Natural killer cell (primary cell): ENCODE measurements around the gene SLC30A2. TPM values are rescaled to one million over a fixed set of nuclear protein-coding genes. Genes with fewer than 3 reads are reported as not detected.

Source experiments
- ATAC-seq, 3 donors: fragments of 150-1000 bp in 2 of 3; fragments of 200-7000 bp in 1 of 3; cut with Tn5 transposase; 1 replicate in 1 of 3; 2 replicates in 2 of 3; pipeline ENCODE4 v1.10.0; 2021; ENCODE audit warnings: mild to moderate bottlenecking in 2 of 3, moderate library complexity in 2 of 3
- DNase-seq, 2 donors: peaks; one replicate each; pipeline versions ENCODE4 v3.0.0 to v3.0.0-alpha.2; 2013 to 2021; ENCODE audit warnings: mixed read lengths in 1 of 2
- H3K27ac ChIP-seq: one replicate; pipeline ENCODE4 v1.5.1; 2013; ENCODE audit warnings: mild to moderate bottlenecking, low read length
- H3K27me3 ChIP-seq: one replicate; pipeline ENCODE4 v1.6.1; 2013; ENCODE audit warnings: low read length; ENCODE audit not compliant: control insufficient read depth, insufficient read depth
- H3K36me3 ChIP-seq: one replicate; pipeline ENCODE4 v1.6.1; 2013; ENCODE audit warnings: low read length; ENCODE audit not compliant: control insufficient read depth, insufficient read depth
- H3K4me1 ChIP-seq: one replicate; pipeline ENCODE4 v1.6.1; 2013; ENCODE audit warnings: low read length; ENCODE audit not compliant: control insufficient read depth, insufficient read depth
- H3K4me3 ChIP-seq: one replicate; pipeline ENCODE4 v1.5.1; 2013; ENCODE audit warnings: low read length
- H3K9me3 ChIP-seq: one replicate; pipeline ENCODE4 v1.6.1; 2013; ENCODE audit warnings: low read length; ENCODE audit not compliant: control insufficient read depth, insufficient read depth
- H3K27ac Mint-ChIP-seq, 2 donors: one replicate each; pipeline ENCODE4 v1.8.0; 2022; ENCODE audit warnings: mild to moderate bottlenecking in 2 of 2, mixed read lengths in 2 of 2, moderate library complexity in 1 of 2
- H3K27me3 Mint-ChIP-seq, 2 donors: one replicate each; pipeline ENCODE4 v1.8.0; 2022; ENCODE audit warnings: low read depth in 2 of 2, mixed read lengths in 2 of 2
- H3K36me3 Mint-ChIP-seq: one replicate; pipeline ENCODE4 v1.8.0; 2022; ENCODE audit warnings: mixed read lengths
- H3K4me1 Mint-ChIP-seq, 2 donors: one replicate each; pipeline ENCODE4 v1.8.0; 2022; ENCODE audit warnings: mixed read lengths in 2 of 2
- H3K4me3 Mint-ChIP-seq: one replicate; pipeline ENCODE4 v1.8.0; 2022; ENCODE audit warnings: mild to moderate bottlenecking, moderate library complexity, mixed read lengths
- H3K9me3 Mint-ChIP-seq, 2 donors: one replicate each; pipeline ENCODE4 v1.8.0; 2022; ENCODE audit warnings: mixed read lengths in 2 of 2
- CTCF ChIP-seq: fragments of 200-600 bp; IDR thresholded peaks from one replicate; pipeline ENCODE4 v1.8.0; 2022; ENCODE audit warnings: antibody characterized with exemption
- WGBS: methylation state at CpG from one replicate; pipeline ENCODE4 v1.1.7; 2013; ENCODE audit warnings: missing lambda C conversion rate; ENCODE audit not compliant: insufficient coverage; 5-methylcytosine and 5-hydroxymethylcytosine counted together
- intact Hi-C: fragments of 100-400 bp; cut with micrococcal nuclease; formaldehyde crosslinking; loops from one replicate; pipeline ENCODE4 v1.14.2; 2022
- total RNA-seq, 4 donors: library from RNA; stranded (reverse); fragments of 120-200 nt in 1 of 4; gene quantifications; one replicate each; pipeline versions ENCODE4 v1.2.3 to v1.2.4, GENCODE V29; 2013 to 2022

SLC30A2 gene
- total RNA-seq, 3 donors from 2014 or later (not counting 1 experiment from before 2014, with no cell fraction given), result not detected

DNA sequence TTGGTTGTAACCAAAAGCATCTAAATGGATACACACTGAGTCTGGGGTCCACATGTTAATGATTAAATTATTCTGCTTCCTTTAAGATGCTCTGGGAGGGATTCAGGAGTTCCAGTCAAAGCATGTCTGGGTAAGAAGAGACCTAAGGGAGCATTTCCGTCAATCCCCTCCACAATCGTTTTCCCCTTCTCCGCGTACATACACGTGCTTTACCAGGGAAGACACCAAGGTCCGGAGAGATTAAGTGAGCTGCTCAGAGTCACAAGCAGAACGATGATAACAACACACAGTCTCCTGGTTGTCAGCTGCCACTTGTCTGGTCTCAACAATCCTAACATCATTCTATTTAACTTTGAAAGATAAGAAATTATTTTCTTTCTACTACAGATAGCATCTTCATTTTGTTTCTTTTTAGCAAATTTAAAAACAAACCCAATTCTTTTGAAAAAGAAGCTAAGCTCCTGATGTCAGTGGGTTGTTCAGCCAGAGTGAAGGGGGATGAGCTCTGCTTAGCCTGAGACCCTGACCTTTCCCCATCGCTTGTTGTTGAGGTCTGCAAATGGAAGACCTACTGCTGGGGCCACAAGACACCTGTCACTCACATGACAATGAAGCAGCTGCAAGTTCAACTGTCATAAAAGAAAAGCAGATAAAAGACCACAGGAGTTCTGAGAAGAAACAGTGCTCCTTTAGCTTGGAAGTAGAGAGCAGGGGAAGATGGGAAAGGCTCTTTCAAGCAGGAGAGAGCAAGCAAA is 52.5 kb downstream of the SLC30A2 start:
- Mint-ChIP-seq H3K4me1 (peaks cover 72 to 78% of the 10 kb centered on the region in 2 donors), H3K4me3 (peak overlapping the region; percentile 58), H3K36me3 (no peaks in the 10 kb centered on the region), H3K27me3 (no peaks in the 10 kb centered on the region), H3K27ac (peak overlapping the region; percentile 89 to 98), H3K9me3 (no peaks in the 10 kb centered on the region)
- H3K27me3 ChIP-seq, result no peaks in the 10 kb centered on the region
- no peaks in the 10 kb centered on the region for H3K9me3 ChIP-seq
- peaks cover 3% of the 10 kb centered on the region for H3K36me3 ChIP-seq
- ATAC-seq, result no peak
- no peak for DNase-seq
- H3K27ac ChIP-seq, result peak overlapping the region; percentile 84
- no peak overlapping the region for H3K4me3 ChIP-seq
- peaks cover 71% of the 10 kb centered on the region for H3K4me1 ChIP-seq
- WGBS, result 93% methylated on average over 8 of the region's 8 CpGs
- TF ChIP-seq CTCF, result no peak
- intact Hi-C loops, result loop anchor here (5.0 to 10.0 kb wide), 3 partner anchors 36 to 749 kb away; partner anchors contain the start of gene RSRP1

DNA sequence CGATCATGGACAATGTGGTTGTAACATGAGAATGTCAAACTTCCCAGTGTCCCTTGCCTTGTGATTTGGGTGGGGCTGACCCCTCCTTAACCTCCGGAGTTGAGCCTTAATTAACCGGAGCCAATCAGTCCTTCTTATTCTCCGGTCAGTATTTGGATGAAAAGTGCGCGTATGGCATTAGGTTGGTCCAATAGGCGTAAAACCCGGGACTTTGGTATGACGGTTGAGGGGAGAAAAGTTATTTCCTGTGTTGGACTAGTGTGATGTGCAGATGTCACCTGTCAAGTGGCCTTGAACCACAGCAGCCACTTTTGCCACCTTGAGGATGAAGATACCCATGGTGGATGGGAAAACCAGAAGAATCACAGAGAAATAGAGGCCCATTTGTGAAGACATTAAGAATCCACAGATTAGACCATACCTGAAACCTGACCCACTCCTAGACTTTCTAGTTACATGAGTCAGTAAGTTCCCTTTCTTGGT is 53.2 kb downstream of the SLC30A2 start:
- DNase-seq (peak in 1 of 2 donors; percentile 32), ATAC-seq (peak in 1 of 3 donors; percentile 3)
- no peaks in the 10 kb centered on the region for H3K36me3 Mint-ChIP-seq
- Histone ChIP-seq H3K36me3 (peaks cover 7% of the 10 kb centered on the region), H3K4me3 (no peak overlapping the region), H3K27me3 (no peaks in the 10 kb centered on the region), H3K9me3 (no peaks in the 10 kb centered on the region), H3K4me1 (peaks cover 74% of the 10 kb centered on the region), H3K27ac (peak overlapping the region; percentile 84)
- no peak for TF ChIP-seq CTCF
- H3K27ac Mint-ChIP-seq, result peak overlapping the region; percentile 89 to 98
- peaks cover 74 to 80% of the 10 kb centered on the region in 2 donors for H3K4me1 Mint-ChIP-seq
- WGBS, result 66% methylated on average over 9 of the region's 9 CpGs
- no peaks in the 10 kb centered on the region for H3K27me3 Mint-ChIP-seq
- intact Hi-C loops, result loop anchor here (5.0 to 10.0 kb wide), 3 partner anchors 35 to 748 kb away; partner anchors contain the start of gene RSRP1
- H3K4me3 Mint-ChIP-seq, result peak overlapping the region; percentile 77
- H3K9me3 Mint-ChIP-seq, result no peaks in the 10 kb centered on the region

- peaks cover 74% of the 10 kb centered on the region for H3K4me1 ChIP-seq
- TF ChIP-seq CTCF, result no peak
- H3K36me3 ChIP-seq, result peaks cover 8% of the 10 kb centered on the region
- H3K9me3 ChIP-seq, result no peaks in the 10 kb centered on the region
- no peak for DNase-seq
- Mint-ChIP-seq H3K4me1 (peaks cover 72 to 80% of the 10 kb centered on the region in 2 donors), H3K4me3 (peak overlapping the region; percentile 77), H3K36me3 (no peaks in the 10 kb centered on the region), H3K27ac (peak overlapping the region; percentile 89 to 98), H3K27me3 (no peaks in the 10 kb centered on the region), H3K9me3 (no peaks in the 10 kb centered on the region)
- H3K27me3 ChIP-seq, result no peaks in the 10 kb centered on the region
- intact Hi-C loops, result loop anchor here (5.0 to 10.0 kb wide), 3 partner anchors 35 to 747 kb away; partner anchors contain the start of gene RSRP1
- 86% methylated on average over 4 of the region's 5 CpGs for WGBS
- H3K27ac ChIP-seq, result peak overlapping the region; percentile 84
- no peak for ATAC-seq
- no peak overlapping the region for H3K4me3 ChIP-seq
These were observed 53.8 kb downstream of the SLC30A2 start for GRCh38 chr1:25991937-25992688.
